ENCODE results near the gene ZSWIM6.

The ZSWIM6 gene

GRCh38 chr5:61307191-61307590 is 24.9 kb upstream of the ZSWIM6 start:
- DNase-seq (ENCODE audit: low read depth), result no peak

GRCh38 chr5:61307611-61308010 is 24.4 kb upstream of the ZSWIM6 start:
- peak; percentile 80 for DNase-seq (ENCODE audit: low read depth)

- DNase-seq (ENCODE audit: low read depth), result peak; percentile 51
Observed at GRCh38 chr5:61308712-61309111, 23.3 kb upstream of the ZSWIM6 start.

GRCh38 chr5:61309115-61309514 is 22.9 kb upstream of the ZSWIM6 start:
- no peak for DNase-seq (ENCODE audit: low read depth)

- peak; percentile 45 for DNase-seq (ENCODE audit: low read depth)
Observed at GRCh38 chr5:61311056-61311610, 20.9 kb upstream of the ZSWIM6 start.

- peak; percentile 88 for DNase-seq (ENCODE audit: low read depth)
Observed at GRCh38 chr5:61311836-61312808, 19.9 kb upstream of the ZSWIM6 start.

- DNase-seq (ENCODE audit: low read depth), result peak; percentile 89
Observed at GRCh38 chr5:61313960-61314681, 17.9 kb upstream of the ZSWIM6 start.

- DNase-seq (ENCODE audit: low read depth), result no peak
Observed at GRCh38 chr5:61318376-61318775, 13.7 kb upstream of the ZSWIM6 start.

GRCh38 chr5:61319388-61320146 is 12.5 kb upstream of the ZSWIM6 start:
- DNase-seq (ENCODE audit: low read depth), result no peak

GRCh38 chr5:61320860-61321259 is 11.2 kb upstream of the ZSWIM6 start:
- no peak for DNase-seq (ENCODE audit: low read depth)

- DNase-seq (ENCODE audit: low read depth), result no peak
Observed at GRCh38 chr5:61321669-61322068, 10.4 kb upstream of the ZSWIM6 start.

GRCh38 chr5:61322738-61323725 is 9.0 kb upstream of the ZSWIM6 start:
- DNase-seq (ENCODE audit: low read depth), result peak; percentile 70

- DNase-seq (ENCODE audit: low read depth), result peak; percentile 81
Observed at GRCh38 chr5:61327760-61328753, 4.0 kb upstream of the ZSWIM6 start.

GRCh38 chr5:61328791-61329549 is 3.1 kb upstream of the ZSWIM6 start:
- no peak for DNase-seq (ENCODE audit: low read depth)

GRCh38 chr5:61329550-61330128 is 2.4 kb upstream of the ZSWIM6 start:
- no peak for DNase-seq (ENCODE audit: low read depth)

GRCh38 chr5:61330341-61330844 is 1.7 kb upstream of the ZSWIM6 start:
- peak; percentile 66 for DNase-seq (ENCODE audit: low read depth)

GRCh38 chr5:61330845-61331406 is 1.1 kb upstream of the ZSWIM6 start:
- peak; percentile 75 for DNase-seq (ENCODE audit: low read depth)

GRCh38 chr5:61332358-61332749 is 296 bp downstream of the ZSWIM6 start:
- peak; percentile 44 for DNase-seq (ENCODE audit: low read depth)
